AG10803 (cell line): Measurements from ENCODE around the gene CFAP119.
A peak's percentile ranks its signal among the peaks of the same experiment; 100 is the strongest.

ENCODE experiments used
- DNase-seq: peaks from one replicate; pipeline ENCODE4 v3.0.0; 2010; ENCODE audit warnings: low read depth
- H3K4me3 ChIP-seq: 2 replicates; pipeline ENCODE4 v1.5.1; 2011; ENCODE audit warnings: mild to moderate bottlenecking, low read length, control low read depth
- TF ChIP-seq, protein P1 (sequence below): conservative IDR thresholded peaks from 2 replicates; pipeline ENCODE4 v1.5.1; 2011; ENCODE audit warnings: mild to moderate bottlenecking, low read length, control low read depth, inconsistent platforms

CFAP119 gene

DNA sequence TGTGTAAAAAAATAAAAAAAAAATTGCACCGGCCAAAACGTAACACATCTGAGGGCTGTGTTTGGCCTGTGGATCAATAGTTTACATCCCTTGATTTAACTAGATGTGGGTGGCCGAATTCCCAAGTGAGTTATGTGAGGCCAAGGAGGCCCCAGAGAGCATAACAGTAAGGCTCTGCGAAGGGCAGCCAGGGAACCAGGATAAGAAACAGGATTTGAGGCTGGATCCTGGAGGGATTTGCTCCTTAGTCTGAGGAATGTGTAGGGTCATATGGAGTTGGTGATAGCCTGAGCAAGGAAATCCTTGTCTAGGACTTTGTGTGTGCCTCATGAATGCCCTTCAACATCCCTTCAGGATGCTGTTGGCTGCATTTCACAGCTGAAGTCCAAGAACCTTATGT is 11.7 kb downstream of the CFAP119 start:
- no peak overlapping the region for H3K4me3 ChIP-seq
- TF ChIP-seq, protein P1, sequence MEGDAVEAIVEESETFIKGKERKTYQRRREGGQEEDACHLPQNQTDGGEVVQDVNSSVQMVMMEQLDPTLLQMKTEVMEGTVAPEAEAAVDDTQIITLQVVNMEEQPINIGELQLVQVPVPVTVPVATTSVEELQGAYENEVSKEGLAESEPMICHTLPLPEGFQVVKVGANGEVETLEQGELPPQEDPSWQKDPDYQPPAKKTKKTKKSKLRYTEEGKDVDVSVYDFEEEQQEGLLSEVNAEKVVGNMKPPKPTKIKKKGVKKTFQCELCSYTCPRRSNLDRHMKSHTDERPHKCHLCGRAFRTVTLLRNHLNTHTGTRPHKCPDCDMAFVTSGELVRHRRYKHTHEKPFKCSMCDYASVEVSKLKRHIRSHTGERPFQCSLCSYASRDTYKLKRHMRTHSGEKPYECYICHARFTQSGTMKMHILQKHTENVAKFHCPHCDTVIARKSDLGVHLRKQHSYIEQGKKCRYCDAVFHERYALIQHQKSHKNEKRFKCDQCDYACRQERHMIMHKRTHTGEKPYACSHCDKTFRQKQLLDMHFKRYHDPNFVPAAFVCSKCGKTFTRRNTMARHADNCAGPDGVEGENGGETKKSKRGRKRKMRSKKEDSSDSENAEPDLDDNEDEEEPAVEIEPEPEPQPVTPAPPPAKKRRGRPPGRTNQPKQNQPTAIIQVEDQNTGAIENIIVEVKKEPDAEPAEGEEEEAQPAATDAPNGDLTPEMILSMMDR, result no peak
- no peak for DNase-seq

DNA sequence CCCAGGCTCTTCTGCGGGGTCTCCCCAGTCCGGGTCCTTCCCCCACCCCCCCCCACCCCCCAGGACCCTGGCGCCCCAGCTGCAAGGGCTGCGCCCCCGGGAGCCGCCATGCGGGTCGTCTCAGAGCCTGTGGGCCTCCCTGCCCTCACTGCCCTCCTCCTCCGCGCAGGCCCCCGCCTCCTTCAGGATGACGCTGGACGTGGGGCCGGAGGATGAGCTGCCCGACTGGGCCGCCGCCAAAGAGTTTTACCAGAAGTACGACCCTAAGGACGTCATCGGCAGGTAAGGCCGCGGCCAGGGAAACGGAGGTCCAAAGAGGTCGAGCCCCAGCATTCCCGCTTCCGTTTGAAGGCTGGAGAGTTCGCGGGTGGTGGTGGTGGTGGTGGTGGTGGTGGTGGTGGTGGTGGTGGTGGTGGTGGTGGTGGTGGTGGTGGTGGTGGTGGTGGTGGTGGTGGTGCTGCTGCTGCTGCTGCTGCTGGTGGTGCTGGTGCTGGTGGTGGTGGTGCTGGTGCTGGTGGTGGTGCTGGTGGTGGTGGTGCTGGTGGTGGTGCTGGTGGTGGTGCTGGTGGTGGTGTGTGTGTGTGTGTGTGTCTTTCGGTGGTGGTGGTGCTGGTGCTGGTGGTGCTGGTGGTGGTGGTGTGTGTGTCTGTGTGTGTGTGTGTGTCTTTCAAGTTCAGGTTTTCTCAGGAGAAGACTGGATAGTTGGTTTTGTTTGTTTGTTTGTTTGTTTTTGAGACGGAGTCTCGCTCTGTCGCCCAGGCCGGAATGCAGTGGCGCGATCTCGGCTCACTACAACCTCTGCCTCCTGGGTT is 13.0 kb downstream of the CFAP119 start:
- peak overlapping the region; percentile 84 for H3K4me3 ChIP-seq
- TF ChIP-seq, protein P1, result no peak
- peak; percentile 20 for DNase-seq

DNA sequence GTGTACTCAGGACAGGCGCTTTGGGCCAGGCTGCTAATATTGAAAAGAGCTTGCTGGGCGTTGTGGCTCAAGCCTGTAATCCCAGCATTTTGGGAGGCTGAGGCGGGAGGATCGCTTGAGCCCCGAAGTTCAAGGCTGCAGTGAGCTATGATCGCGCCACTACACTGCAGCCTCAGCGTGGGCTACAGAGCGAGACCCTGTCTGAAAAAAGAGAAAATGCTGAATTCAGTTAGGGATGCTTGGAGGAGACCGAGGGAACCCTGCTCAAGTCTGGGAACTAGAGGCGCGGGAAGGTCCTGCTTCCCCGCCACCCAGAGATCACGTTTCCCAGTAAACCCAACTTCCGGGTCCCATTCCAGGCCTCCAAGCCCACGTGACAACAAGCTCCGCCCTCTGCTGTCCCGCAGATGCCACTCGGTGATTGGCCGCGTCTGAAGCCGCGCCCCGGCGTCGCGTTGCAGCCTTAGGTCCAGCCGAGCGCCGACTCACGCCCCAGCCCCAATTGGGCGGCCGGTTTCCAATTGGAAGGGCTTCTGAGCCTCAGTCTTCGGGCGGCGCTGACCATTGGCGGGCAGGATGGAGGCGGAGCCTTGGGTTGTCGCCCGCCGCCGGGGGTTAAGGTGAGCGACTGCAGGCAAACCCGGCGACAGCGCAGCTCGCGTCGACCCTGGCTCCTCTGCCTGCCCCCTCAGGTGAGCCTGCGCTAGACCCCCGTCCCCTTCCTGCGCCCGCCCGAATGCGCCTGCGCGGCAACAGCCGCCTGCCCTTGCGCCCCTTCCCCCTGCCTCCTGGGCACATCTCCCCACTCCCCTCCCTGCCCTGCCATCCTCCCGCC is 13.8 kb downstream of the CFAP119 start, which contains the start of gene PHKG2:
TSS of gene PHKG2 (plus strand) at position 627 of the 835 bp plus-strand sequence. CDS start 396 bp downstream, outside the sequence.
- TF ChIP-seq, protein P1, result no peak
- H3K4me3 ChIP-seq, result peak within 1 kb of the TSS; percentile 84
- peak; percentile 99 for DNase-seq

DNA sequence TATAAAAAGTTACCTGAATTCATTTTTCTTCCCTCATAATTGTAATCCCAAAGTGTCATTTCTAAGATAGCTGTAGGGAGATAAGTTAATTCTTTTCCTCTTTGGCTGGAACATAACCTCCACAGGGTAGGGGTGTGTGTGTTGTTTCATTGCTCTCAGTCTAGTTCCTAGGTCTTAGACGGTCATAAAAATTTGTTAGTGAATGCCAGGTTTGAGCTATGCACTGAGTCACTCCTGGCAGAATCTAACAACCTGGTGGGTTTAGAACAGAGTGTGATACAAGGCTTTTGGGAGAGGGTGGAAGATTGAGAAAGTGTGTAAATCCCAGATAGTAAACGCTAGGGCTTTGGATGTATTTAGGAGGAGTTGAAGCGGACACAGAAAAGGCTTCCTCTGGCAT is 14.5 kb downstream of the CFAP119 start:
- H3K4me3 ChIP-seq, result no peak overlapping the region; the same call in 1 of the 2 replicates
- DNase-seq, result peak; percentile 51

DNA sequence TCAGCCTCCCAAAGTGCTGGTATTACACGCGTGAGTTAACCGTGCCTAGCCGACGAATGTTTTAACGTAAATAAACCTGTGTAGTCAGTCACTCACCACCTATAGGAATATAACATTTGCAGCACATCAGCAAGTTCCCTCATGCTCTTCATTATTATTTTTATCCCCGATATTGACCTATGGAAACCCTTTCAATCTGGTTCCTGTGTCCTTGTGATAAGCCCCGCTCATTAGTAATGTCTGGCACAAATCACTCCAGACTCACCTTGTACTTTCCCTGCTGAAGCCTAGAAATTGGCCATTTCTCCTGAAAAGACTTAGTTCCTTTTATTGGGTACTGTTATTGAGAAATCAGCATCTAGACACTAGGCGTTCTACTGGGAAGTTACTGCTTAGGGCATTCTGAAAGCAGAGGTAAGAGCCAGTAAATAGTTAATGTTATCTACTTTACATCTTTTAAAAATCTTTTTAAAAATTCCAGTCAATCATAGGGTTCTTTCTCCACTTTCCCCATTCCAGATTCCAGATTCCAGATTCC is 15.2 kb downstream of the CFAP119 start:
- TF ChIP-seq, protein P1, result no peak
- H3K4me3 ChIP-seq, result no peak overlapping the region
- no peak for DNase-seq

More for the DNA sequence above, 14.5 kb downstream of the CFAP119 start:
- TF ChIP-seq, protein P1, result no peak

DNA sequence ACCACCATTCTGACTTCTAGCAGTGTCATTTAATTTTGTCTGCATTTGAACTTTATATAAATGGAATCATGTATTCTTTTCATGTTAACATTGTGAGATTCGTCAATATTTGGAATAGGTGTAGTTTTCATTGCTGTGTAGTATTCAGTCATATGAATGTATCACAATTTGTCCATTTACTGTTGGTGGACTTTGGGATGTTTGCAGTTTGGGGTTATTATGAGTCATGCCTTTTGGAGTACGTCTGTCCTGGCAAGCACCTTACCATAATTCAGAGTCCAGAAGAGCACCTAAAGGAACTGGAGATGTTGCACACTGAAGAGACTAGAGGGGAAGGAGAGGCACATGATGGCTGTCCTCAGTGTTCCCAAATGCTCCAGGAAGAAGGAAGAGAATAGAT is 16.8 kb downstream of the CFAP119 start:
- no peak for DNase-seq
- H3K4me3 ChIP-seq, result no peak overlapping the region
- TF ChIP-seq, protein P1, result no peak
